ENCODE data around the gene IGFBP2.

The IGFBP2 gene

GRCh38 chr2:216681683-216682082, 48.5 kb downstream of the IGFBP2 start:
- DNase-seq (ENCODE audit: low read depth in 2 of 2), result no peak

DNA sequence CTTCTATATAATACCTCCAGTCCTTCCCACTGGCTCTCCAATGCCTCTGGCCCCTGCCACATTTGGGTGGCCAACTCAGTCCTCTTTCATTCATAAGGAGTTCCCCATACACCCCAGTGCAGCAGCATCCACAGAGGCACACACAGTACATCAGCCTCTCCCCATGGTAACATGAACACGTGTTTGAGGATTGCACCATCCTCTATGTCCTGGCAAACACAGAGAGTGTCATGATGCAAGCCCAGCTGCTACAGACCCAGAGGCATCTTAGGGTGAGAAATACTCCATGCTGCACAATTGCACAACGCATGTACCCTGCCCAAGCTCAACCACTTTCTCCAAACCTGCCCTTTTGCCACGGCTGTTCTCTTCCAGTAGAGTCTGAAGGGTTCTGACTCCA, 50.6 kb downstream of the IGFBP2 start:
- no peak for DNase-seq (ENCODE audit: low read depth in 2 of 2)

DNA sequence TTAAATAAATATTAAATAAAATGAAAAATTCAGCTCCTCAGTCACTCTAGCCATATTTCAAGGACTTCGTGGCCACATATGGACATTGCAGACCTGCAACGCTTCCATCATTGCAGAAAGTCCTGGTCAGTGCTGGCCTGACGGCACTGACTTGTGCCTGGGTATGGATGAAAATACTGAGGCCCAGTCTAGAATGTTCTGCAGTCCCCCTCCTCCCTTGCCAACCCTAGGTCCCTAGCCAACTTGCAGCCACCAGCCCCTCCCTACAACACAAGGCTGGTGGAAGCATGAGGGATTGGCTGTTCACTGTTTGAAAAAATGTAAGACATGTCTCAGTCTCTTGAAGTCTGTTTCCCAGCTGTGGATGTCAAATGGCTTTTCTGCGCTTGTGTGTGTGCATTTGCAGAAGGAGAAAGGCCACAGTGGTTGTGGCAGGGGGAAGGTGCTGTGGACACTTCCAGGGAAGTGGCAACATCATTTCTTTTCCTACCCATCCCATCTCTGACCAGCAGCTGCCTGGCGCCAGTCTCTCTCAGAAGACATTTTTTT, 52.2 kb downstream of the IGFBP2 start:
- DNase-seq (ENCODE audit: low read depth in 2 of 2), result no peak

- DNase-seq (ENCODE audit: low read depth in 2 of 2), result no peak
Measured at GRCh38 chr2:216687111-216687510, 53.9 kb downstream of the IGFBP2 start.

DNA sequence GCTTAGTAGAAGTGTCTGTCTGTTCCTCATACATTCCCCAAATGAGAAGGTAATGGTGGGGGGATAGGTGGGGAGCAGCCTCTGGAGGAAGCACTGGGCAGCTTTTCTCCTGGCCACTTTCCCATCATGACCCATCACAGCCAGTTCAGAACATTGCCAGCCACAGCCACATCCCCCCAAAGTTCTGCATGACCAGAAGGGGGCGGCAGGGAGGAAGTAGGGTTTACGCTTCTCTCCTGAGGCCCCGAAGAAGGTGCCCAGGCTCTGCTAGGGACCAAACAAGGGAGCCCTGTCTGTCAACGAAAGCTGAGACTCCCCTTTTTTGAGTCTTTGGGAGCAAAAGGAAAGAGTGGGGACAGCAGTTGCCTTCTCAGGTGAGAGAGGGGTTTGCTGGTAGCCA, 54.4 kb downstream of the IGFBP2 start:
- peak in 1 of 2 donors; percentile 15 for DNase-seq (ENCODE audit: low read depth in 2 of 2)

GRCh38 chr2:216688731-216689340, 55.6 kb downstream of the IGFBP2 start:
- no peak for DNase-seq (ENCODE audit: low read depth in 2 of 2)

GRCh38 chr2:216689397-216689796, 56.2 kb downstream of the IGFBP2 start:
- DNase-seq (ENCODE audit: low read depth in 2 of 2), result no peak

DNA sequence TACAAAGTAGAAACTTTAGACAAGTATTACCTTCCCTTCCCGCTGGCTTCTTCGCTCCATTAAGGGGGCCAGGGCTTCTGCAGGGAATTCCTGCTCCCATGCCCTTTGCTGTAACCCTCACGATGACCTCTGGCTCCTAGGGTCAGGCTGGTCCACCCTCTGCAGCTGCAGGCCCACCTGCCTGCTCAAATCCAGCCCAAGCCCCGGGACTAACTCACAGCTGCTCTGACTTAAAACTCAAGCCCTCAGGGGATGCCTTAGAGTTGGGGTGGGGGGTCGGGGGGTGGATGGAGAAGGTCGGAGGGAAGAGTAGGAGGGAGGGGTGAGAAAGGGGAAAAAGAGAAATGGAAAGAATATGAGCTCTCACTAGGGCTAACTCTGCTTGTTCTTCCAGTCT, 57.2 kb downstream of the IGFBP2 start:
- DNase-seq (ENCODE audit: low read depth in 2 of 2), result no peak

GRCh38 chr2:216690853-216691741, 57.9 kb downstream of the IGFBP2 start:
- no peak for DNase-seq (ENCODE audit: low read depth in 2 of 2)

DNA sequence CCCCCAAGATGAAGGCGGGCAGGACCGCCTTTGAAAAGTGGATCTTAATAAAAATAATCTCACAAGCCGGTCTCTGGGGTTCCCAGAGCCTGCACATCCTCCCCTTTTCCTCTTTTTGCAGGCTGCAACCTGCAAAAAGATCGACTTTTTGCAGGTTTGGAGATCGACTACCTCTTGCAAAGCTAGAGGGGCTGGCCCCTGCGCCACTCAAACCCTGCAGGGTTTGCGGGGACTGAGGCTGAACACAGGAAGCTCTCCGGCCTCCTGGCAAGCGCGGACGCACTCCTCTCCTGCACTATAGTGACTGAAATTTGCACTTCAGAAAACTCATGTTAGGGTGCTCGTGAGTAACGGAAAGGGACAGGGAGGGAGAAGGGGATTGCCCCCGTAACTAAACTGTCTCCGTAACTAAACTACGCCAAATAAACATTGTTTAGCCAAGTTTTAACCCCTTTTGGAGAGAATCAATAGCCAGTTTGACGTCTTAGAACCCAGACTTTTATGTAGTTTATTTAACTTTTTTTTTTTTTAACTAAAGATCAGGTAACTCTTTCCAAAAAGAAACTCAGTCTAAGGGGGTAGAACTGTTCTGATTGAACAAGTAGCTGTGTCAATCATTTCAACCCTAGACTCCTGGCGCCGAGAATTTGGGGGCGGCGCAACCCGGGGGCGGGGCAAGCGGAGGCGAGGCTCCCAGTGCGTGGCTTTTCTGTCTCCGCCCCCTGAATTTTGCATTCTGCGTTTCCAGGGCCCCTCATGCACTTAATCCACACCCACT, 59.6 kb downstream of the IGFBP2 start:
- DNase-seq (ENCODE audit: low read depth in 2 of 2), result peak; percentile 44 to 50

DNA sequence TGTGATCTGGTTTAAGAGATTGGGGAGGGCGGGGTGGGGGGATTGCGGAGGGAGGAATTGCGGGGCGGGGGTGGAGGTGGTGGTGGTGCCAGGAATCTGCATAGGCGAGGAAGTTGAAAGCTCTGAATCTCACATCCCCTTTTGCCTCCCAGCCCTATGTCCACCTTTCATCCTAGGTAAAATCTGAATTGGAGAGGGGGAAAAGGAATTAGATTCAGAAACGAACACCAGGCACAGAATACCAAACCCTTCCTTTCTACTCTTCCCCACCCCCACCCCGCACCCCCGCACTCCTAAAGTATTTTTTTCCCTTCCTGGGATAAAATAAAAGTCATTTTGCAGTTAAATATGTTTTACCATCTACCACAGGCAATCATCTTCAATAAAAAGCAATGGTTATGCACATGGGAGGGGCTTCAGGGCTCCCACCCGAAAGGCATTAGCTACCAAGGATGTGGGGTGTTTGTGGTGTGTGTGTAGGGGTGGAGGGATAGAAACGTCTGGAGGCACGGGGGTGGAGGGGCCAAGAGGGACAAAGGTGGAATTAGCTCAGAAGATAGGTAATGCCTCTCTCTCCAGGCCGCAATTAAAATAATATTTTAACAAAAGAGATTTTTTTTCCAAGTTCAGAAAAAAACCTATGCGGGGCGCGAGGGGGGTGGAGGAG, 60.3 kb downstream of the IGFBP2 start:
- DNase-seq (ENCODE audit: low read depth in 2 of 2), result no peak

DNA sequence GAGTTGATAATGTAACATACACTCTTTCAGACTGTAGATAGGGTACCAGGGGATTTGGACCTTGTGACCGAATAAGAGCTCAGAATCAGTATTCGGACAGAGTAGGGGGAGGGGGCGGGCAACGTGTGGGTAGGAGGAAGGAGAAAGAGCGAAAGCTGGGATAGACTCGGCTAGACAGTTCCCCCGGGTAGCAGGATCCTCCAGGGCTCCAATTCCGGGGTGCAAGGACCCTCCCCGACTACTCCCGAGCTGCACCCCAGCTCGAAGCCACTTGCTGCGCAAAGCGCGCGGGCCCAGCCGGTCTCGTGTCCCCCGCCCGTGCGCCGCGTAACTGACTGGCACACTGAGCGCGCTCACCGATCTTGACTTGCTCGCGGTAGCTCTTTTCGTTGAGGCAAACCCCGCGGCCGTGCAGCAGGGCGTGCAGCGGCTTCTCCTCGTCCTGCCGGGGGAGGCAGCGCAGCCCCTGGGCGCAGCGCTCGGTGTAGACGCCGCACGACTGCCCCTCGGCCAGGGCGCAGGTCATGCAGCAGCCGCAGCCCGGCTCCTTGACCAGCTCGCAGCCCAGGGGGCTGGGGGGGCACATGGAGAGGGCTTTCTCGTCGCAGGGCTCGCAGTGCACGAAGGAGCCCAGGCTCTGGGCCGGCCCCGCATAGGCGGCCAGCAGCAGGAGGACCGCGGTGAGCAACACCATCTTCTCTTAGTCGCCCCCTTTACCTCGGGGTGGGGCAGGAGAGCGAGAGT, 61.0 kb downstream of the IGFBP2 start:
- peak in 1 of 2 donors; percentile 39 for DNase-seq (ENCODE audit: low read depth in 2 of 2)

DNA sequence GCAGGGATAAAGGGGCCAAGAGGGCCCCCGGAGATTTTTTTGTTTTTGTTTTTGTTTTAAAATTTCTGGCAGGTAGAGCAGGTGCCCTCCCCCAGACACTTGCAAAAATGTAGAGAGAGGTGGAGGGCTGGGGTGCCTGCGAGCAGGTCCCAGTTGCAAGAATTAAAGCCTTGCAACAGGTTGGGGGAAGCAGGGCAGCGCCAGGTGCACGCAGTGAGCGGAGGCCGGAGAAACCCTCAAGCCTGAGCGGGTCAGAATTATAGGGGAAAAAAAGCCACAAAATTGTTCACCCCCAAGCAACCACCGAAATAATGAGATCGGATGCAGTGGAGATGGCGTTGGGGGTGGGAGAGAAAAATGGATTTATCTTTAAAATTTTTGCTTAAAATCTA, 61.6 kb downstream of the IGFBP2 start:
- DNase-seq (ENCODE audit: low read depth in 2 of 2), result no peak

DNA sequence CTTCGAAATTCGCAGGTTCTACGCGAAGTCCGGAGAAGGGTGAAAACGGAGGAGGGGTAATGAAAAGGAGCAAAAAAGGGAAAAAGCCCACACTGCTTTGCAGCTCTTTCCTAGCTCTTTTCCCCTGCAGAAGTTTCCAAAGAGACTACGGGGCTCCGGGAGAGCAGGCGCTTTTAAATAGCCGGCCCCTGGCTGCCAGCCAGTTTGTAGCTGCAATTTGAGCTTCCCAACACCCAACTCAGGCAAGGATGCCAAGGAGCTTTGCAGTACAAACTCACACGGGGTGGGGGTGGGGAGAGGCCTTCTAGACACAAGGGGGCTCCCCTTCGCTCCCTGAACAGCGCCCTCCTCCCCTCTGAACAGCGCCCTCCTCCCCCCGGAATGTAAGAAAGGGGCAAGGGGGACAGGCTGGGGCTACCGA, 62.2 kb downstream of the IGFBP2 start, which contains the start of gene IGFBP5:
Gene IGFBP5 (minus strand): TSS at position 149 of the 421 bp plus-strand sequence. CDS start 774 bp downstream, outside the sequence.
- no peak for DNase-seq (ENCODE audit: low read depth in 2 of 2)

DNA sequence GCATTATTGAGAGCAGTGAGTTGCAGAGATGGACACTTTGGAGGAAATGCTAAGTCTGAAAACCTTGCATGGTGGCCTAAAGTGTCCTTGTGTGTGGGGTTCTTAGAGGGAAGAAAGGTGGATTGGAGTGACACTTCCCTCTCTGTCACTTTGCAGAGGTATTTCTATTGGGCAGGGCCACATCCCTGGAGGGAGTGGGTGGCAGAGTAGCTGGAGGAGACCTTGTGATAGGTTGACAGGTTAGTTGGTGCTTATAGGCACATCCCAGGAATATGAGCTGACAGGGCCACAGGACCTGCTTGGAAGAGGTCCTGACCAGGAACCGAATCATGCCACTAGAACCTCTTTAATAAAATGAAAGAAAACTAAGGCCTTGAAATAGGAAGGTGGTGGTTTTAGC, 63.1 kb downstream of the IGFBP2 start:
- DNase-seq (ENCODE audit: low read depth in 2 of 2), result no peak

- DNase-seq (ENCODE audit: low read depth in 2 of 2), result no peak
Measured at GRCh38 chr2:216696751-216697560, 63.7 kb downstream of the IGFBP2 start.

DNA sequence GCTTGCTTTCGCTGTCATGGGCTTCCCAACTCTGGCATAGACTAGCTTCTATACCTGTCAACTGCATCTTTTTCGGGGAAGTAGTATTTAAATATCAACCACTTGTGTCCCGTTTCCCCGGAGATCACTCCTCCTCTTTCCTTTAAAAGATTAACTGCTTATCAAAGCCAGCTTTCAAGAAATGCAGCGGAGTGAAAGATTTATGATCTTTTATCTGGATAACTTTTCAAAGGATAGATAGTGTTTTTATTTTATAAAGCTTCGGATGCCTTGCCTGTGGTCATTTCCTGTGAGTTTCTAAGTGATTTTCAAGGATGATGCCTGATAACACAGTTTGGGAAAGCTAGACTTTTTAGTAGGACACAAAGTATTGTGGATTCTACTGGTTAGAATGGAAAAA, 65.1 kb downstream of the IGFBP2 start:
- no peak for DNase-seq (ENCODE audit: low read depth in 2 of 2)

DNA sequence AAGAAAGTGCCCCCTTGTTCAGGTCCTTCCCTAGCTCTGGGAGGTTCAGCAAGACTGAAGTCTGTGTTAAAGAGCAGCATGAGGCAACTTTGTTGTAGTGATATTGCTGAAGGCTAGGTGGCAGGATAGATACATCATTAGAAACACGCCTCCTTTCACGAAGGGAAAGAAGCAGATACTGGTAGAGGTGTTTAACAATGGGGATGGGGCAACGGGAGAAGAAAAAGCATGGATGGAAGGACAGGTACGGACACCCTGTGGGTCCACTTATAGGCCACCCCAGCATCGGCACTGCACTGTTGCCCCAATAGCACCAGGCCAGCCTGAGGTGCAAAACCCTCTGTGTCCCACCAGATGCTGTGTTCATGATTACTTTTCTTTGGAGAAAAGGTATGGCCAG, 65.7 kb downstream of the IGFBP2 start:
- DNase-seq (ENCODE audit: low read depth in 2 of 2), result no peak

GRCh38 chr2:216700088-216700567, 66.9 kb downstream of the IGFBP2 start:
- no peak for DNase-seq (ENCODE audit: low read depth in 2 of 2)

GRCh38 chr2:216700781-216701180, 67.6 kb downstream of the IGFBP2 start:
- DNase-seq (ENCODE audit: low read depth in 2 of 2), result no peak
